ENCODE data around the gene ACSM2B.
"Not testable (repeated sequence)": the region's sequence is repeated elsewhere in the genome, so short reads cannot be mapped to it uniquely, and the experiment has no call there.

Gene ACSM2B

GRCh38 chr16:20564218-20564617 lies 11.9 kb downstream of the ACSM2B start:
- not testable (repeated sequence) for DNase-seq (ENCODE audit: low read depth, low spot score); H3K27ac ChIP-seq (ENCODE audit: low read length); H3K4me3 ChIP-seq (ENCODE audit: low read length); H3K9me3 ChIP-seq (ENCODE audit: control insufficient read depth, insufficient read depth, low read length); H3K36me3 ChIP-seq (ENCODE audit: control insufficient read depth, insufficient read depth, low read length); H3K27me3 ChIP-seq (ENCODE audit: control insufficient read depth, insufficient read depth, low read length); H3K4me1 ChIP-seq (ENCODE audit: control insufficient read depth, insufficient read depth, low read length)
- WGBS (ENCODE audit: insufficient coverage, insufficient read length) = no CpG with 5 or more reads among the region's 3 CpGs

DNA sequence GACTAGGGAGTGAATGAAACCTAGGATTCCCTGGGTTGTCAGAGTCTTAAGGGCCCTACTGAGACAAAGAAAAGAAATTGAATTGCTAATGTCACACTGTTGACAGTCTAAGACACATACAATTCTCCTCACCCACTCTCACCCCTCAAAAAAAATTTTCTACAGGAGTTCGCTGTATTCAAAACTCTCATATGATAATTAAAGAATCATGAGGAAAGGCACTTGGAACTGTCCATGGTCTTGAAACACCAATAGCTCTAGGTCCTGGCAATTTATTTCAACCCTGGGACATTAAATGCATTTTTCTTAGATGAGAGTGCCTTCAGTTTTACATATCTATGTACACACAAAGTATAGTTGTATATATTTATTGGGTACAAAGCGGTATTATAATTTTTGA lies 20.5 kb downstream of the ACSM2B start:
- not testable (repeated sequence) for H3K9me3 ChIP-seq (ENCODE audit: control insufficient read depth, insufficient read depth, low read length); DNase-seq (ENCODE audit: low read depth, low spot score); H3K27me3 ChIP-seq (ENCODE audit: control insufficient read depth, insufficient read depth, low read length); H3K4me3 ChIP-seq (ENCODE audit: low read length); H3K27ac ChIP-seq (ENCODE audit: low read length); H3K36me3 ChIP-seq (ENCODE audit: control insufficient read depth, insufficient read depth, low read length); H3K4me1 ChIP-seq (ENCODE audit: control insufficient read depth, insufficient read depth, low read length)
- WGBS (ENCODE audit: insufficient coverage, insufficient read length) = no CpG with 5 or more reads among the region's 2 CpGs

- not testable (repeated sequence) for DNase-seq (ENCODE audit: low read depth, low spot score); H3K4me1 ChIP-seq (ENCODE audit: control insufficient read depth, insufficient read depth, low read length)
- WGBS (ENCODE audit: insufficient coverage, insufficient read length) = no CpG with 5 or more reads among the region's 3 CpGs
These were observed 21.5 kb downstream of the ACSM2B start for GRCh38 chr16:20554689-20555088.

DNA sequence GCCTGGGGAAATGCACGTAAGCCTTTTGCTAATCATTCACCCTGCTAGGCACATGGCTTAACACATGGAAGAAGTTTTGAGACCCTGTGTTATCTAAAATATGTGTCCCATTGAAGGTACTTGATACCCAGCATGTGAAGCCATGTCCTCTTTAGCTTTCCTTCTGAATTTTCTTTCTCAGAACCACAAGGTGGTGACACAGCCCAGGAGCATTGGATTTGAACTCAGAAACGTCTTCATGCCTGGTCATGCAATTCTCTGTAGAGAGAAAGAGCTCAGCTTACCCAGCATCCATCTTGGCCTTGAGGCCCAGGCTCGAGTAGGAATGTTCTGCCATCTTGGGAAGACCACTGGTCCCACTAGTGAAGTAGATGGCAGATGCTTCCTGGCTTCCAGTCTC lies 22.7 kb downstream of the ACSM2B start:
- not testable (repeated sequence) for H3K4me1 ChIP-seq (ENCODE audit: control insufficient read depth, insufficient read depth, low read length); H3K27me3 ChIP-seq (ENCODE audit: control insufficient read depth, insufficient read depth, low read length); DNase-seq (ENCODE audit: low read depth, low spot score); H3K36me3 ChIP-seq (ENCODE audit: control insufficient read depth, insufficient read depth, low read length); H3K9me3 ChIP-seq (ENCODE audit: control insufficient read depth, insufficient read depth, low read length); H3K4me3 ChIP-seq (ENCODE audit: low read length); H3K27ac ChIP-seq (ENCODE audit: low read length)
- no CpG with 5 or more reads among the region's 3 CpGs for WGBS (ENCODE audit: insufficient coverage, insufficient read length)

More at GRCh38 chr16:20554689-20555088, 21.5 kb downstream of the ACSM2B start:
- H3K9me3 ChIP-seq (ENCODE audit: control insufficient read depth, insufficient read depth, low read length); H3K27me3 ChIP-seq (ENCODE audit: control insufficient read depth, insufficient read depth, low read length); H3K36me3 ChIP-seq (ENCODE audit: control insufficient read depth, insufficient read depth, low read length); H3K4me3 ChIP-seq (ENCODE audit: low read length); H3K27ac ChIP-seq (ENCODE audit: low read length): not testable (repeated sequence)

GRCh38 chr16:20546951-20547350 lies 29.2 kb downstream of the ACSM2B start:
- not testable (repeated sequence) for DNase-seq (ENCODE audit: low read depth, low spot score)
- WGBS (ENCODE audit: insufficient coverage, insufficient read length) = no CpG with 5 or more reads among the region's 1 CpG

GRCh38 chr16:20546278-20546853 lies 29.8 kb downstream of the ACSM2B start:
- H3K4me3 ChIP-seq (ENCODE audit: low read length); H3K36me3 ChIP-seq (ENCODE audit: control insufficient read depth, insufficient read depth, low read length); H3K4me1 ChIP-seq (ENCODE audit: control insufficient read depth, insufficient read depth, low read length); DNase-seq (ENCODE audit: low read depth, low spot score); H3K27me3 ChIP-seq (ENCODE audit: control insufficient read depth, insufficient read depth, low read length); H3K27ac ChIP-seq (ENCODE audit: low read length); H3K9me3 ChIP-seq (ENCODE audit: control insufficient read depth, insufficient read depth, low read length): not testable (repeated sequence)
- WGBS (ENCODE audit: insufficient coverage, insufficient read length) = no CpG with 5 or more reads among the region's 5 CpGs

More at GRCh38 chr16:20546951-20547350, 29.2 kb downstream of the ACSM2B start:
- not testable (repeated sequence) for H3K27ac ChIP-seq (ENCODE audit: low read length); H3K27me3 ChIP-seq (ENCODE audit: control insufficient read depth, insufficient read depth, low read length); H3K36me3 ChIP-seq (ENCODE audit: control insufficient read depth, insufficient read depth, low read length); H3K4me3 ChIP-seq (ENCODE audit: low read length); H3K4me1 ChIP-seq (ENCODE audit: control insufficient read depth, insufficient read depth, low read length); H3K9me3 ChIP-seq (ENCODE audit: control insufficient read depth, insufficient read depth, low read length)

- not testable (repeated sequence) for H3K9me3 ChIP-seq (ENCODE audit: control insufficient read depth, insufficient read depth, low read length); DNase-seq (ENCODE audit: low read depth, low spot score); H3K36me3 ChIP-seq (ENCODE audit: control insufficient read depth, insufficient read depth, low read length); H3K4me1 ChIP-seq (ENCODE audit: control insufficient read depth, insufficient read depth, low read length); H3K27ac ChIP-seq (ENCODE audit: low read length); H3K4me3 ChIP-seq (ENCODE audit: low read length); H3K27me3 ChIP-seq (ENCODE audit: control insufficient read depth, insufficient read depth, low read length)
- WGBS (ENCODE audit: insufficient coverage, insufficient read length) = no CpG with 5 or more reads among the region's 5 CpGs
These were observed 35.4 kb downstream of the ACSM2B start for GRCh38 chr16:20540603-20541316.

DNA sequence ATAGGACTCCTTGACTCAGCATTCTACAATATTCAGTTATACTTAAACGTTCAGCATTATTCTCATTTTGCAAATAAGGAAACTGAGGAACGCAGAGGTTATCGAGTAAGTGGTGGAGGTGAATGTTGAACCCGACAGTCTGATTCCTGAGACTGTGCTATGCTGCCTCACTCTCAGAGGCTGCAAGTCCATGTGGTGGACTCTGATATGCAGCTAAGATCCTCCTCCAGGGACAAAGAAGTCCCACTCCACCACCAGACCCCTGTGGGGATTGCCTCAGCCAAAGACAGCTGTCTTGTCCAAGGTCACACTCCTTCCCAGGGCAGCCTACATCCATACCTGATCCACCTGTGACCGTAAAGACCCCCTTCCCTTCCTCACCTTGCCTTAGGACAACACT lies 37.5 kb downstream of the ACSM2B start:
- Histone ChIP-seq H3K36me3 (ENCODE audit: control insufficient read depth, insufficient read depth, low read length) (no peaks in the 10 kb centered on the region), H3K4me3 (ENCODE audit: low read length) (no peak overlapping the region), H3K27me3 (ENCODE audit: control insufficient read depth, insufficient read depth, low read length) (no peaks in the 10 kb centered on the region), H3K4me1 (ENCODE audit: control insufficient read depth, insufficient read depth, low read length) (no peaks in the 10 kb centered on the region), H3K27ac (ENCODE audit: low read length) (no peak overlapping the region), H3K9me3 (ENCODE audit: control insufficient read depth, insufficient read depth, low read length) (no peaks in the 10 kb centered on the region)
- DNase-seq (ENCODE audit: low read depth, low spot score) = no peak
- WGBS (ENCODE audit: insufficient coverage, insufficient read length) = no CpG with 5 or more reads among the region's 5 CpGs

GRCh38 chr16:20538181-20538580 lies 38.0 kb downstream of the ACSM2B start:
- no CpG with 5 or more reads among the region's 1 CpG for WGBS (ENCODE audit: insufficient coverage, insufficient read length)
- H3K27ac ChIP-seq (ENCODE audit: low read length) = no peak overlapping the region

GRCh38 chr16:20536669-20537068 lies 39.5 kb downstream of the ACSM2B start:
- not testable (repeated sequence) for H3K27ac ChIP-seq (ENCODE audit: low read length); H3K36me3 ChIP-seq (ENCODE audit: control insufficient read depth, insufficient read depth, low read length); H3K27me3 ChIP-seq (ENCODE audit: control insufficient read depth, insufficient read depth, low read length); H3K4me1 ChIP-seq (ENCODE audit: control insufficient read depth, insufficient read depth, low read length); H3K4me3 ChIP-seq (ENCODE audit: low read length); H3K9me3 ChIP-seq (ENCODE audit: control insufficient read depth, insufficient read depth, low read length); DNase-seq (ENCODE audit: low read depth, low spot score)
- WGBS (ENCODE audit: insufficient coverage, insufficient read length) = 100% methylated on average over 1 of the region's 1 CpG

More at GRCh38 chr16:20538181-20538580, 38.0 kb downstream of the ACSM2B start:
- Histone ChIP-seq H3K4me1 (ENCODE audit: control insufficient read depth, insufficient read depth, low read length) (no peaks in the 10 kb centered on the region), H3K27me3 (ENCODE audit: control insufficient read depth, insufficient read depth, low read length) (no peaks in the 10 kb centered on the region), H3K36me3 (ENCODE audit: control insufficient read depth, insufficient read depth, low read length) (no peaks in the 10 kb centered on the region), H3K9me3 (ENCODE audit: control insufficient read depth, insufficient read depth, low read length) (no peaks in the 10 kb centered on the region), H3K4me3 (ENCODE audit: low read length) (no peak overlapping the region)
- DNase-seq (ENCODE audit: low read depth, low spot score) = no peak

DNA sequence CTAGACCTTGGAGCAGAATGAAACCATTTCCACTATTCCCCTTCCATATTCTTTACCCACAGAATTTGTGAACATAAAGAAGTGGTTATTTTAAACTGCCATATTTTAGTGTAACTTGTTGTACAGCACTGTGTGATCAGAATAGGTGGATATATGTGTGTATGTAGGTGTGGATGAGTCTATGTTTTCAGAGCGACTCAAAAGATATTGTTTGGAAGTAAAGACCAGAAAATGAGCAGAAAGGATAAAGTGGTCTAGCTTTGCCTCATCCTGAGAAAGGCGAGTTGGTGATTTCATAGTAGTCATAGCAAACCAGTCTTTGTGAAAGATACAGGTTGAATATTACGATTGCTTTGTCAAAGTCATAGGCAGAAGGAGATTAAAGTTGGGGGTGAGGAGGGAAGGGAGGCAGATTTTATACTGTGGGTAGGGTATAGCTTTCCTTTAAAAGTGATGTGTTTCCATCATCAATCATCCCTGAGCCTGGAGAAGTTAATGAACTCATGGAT lies 43.8 kb downstream of the ACSM2B start:
- H3K4me1 ChIP-seq (ENCODE audit: control insufficient read depth, insufficient read depth, low read length); H3K9me3 ChIP-seq (ENCODE audit: control insufficient read depth, insufficient read depth, low read length); H3K36me3 ChIP-seq (ENCODE audit: control insufficient read depth, insufficient read depth, low read length); H3K4me3 ChIP-seq (ENCODE audit: low read length); H3K27me3 ChIP-seq (ENCODE audit: control insufficient read depth, insufficient read depth, low read length); DNase-seq (ENCODE audit: low read depth, low spot score); H3K27ac ChIP-seq (ENCODE audit: low read length): not testable (repeated sequence)
- no CpG with 5 or more reads among the region's 3 CpGs for WGBS (ENCODE audit: insufficient coverage, insufficient read length)
